Astrocyte (in vitro differentiated cells and primary cell): ENCODE data around the gene ZNF155. TPM values are rescaled to one million over a fixed set of nuclear protein-coding genes. Genes with fewer than 3 reads are reported as not detected.

Experiments used
- DNase-seq: peaks from one replicate; pipeline ENCODE4 v3.0.0-alpha.2; 2010; ENCODE audit warnings: low read depth
- FAIRE-seq: peaks from 2 replicates; lab custom pipeline; 2011; peaks lifted over from hg19 to GRCh38; lab: Jason Lieb, UNC
- H2AFZ ChIP-seq: 2 replicates; pipeline ENCODE4 v1.6.0; 2012; ENCODE audit warnings: low read depth, low read length, inconsistent platforms
- H3K27ac ChIP-seq: 2 replicates; pipeline ENCODE4 v1.5.1; 2011; ENCODE audit warnings: low read depth, low read length, inconsistent platforms
- H3K27me3 ChIP-seq: 2 replicates; pipeline ENCODE4 v1.6.0; 2011; ENCODE audit warnings: low read length, inconsistent platforms; ENCODE audit not compliant: insufficient read depth
- H3K36me3 ChIP-seq: 2 replicates; pipeline ENCODE4 v1.5.1; 2011; ENCODE audit warnings: low read length, inconsistent platforms; ENCODE audit not compliant: insufficient read depth
- H3K4me1 ChIP-seq: 2 replicates; pipeline ENCODE4 v1.5.1; 2011; ENCODE audit warnings: low read length, inconsistent platforms; ENCODE audit not compliant: insufficient read depth
- H3K4me2 ChIP-seq: 2 replicates; pipeline ENCODE4 v1.6.0; 2012; ENCODE audit warnings: low read length, inconsistent platforms
- H3K4me3 ChIP-seq: 2 replicates; pipeline ENCODE4 v1.5.1; 2011; ENCODE audit warnings: low read depth, mild to moderate bottlenecking, low read length, inconsistent platforms; ENCODE audit not compliant: insufficient read depth
- H3K79me2 ChIP-seq: 2 replicates; pipeline ENCODE4 v1.6.0; 2012; ENCODE audit warnings: mild to moderate bottlenecking, low read length, inconsistent platforms; ENCODE audit not compliant: insufficient read depth
- H3K9ac ChIP-seq: 2 replicates; pipeline ENCODE4 v1.6.0; 2012; ENCODE audit warnings: mild to moderate bottlenecking, low read length, inconsistent platforms
- H3K9me3 ChIP-seq: 2 replicates; pipeline ENCODE4 v1.5.1; 2012; ENCODE audit warnings: low read depth, mild to moderate bottlenecking, low read length, inconsistent platforms; ENCODE audit not compliant: insufficient read depth
- H4K20me1 ChIP-seq: 2 replicates; pipeline ENCODE4 v1.6.0; 2012; ENCODE audit warnings: low read length, inconsistent platforms; ENCODE audit not compliant: insufficient read depth
- H3K27ac Mint-ChIP-seq: one replicate; pipeline ENCODE4 v1.8.0; 2021; ENCODE audit warnings: mild to moderate bottlenecking, mixed read lengths; ENCODE audit not compliant: unreplicated experiment
- H3K27me3 Mint-ChIP-seq: one replicate; pipeline ENCODE4 v1.8.0; 2021; ENCODE audit warnings: low read depth, mixed read lengths; ENCODE audit not compliant: unreplicated experiment
- H3K36me3 Mint-ChIP-seq: one replicate; pipeline ENCODE4 v1.8.0; 2021; ENCODE audit warnings: low read depth, mixed read lengths; ENCODE audit not compliant: unreplicated experiment
- H3K4me1 Mint-ChIP-seq: one replicate; pipeline ENCODE4 v1.8.0; 2021; ENCODE audit warnings: low read depth, mixed read lengths; ENCODE audit not compliant: unreplicated experiment
- H3K4me3 Mint-ChIP-seq: one replicate; pipeline ENCODE4 v1.8.0; 2021; ENCODE audit warnings: mild to moderate bottlenecking, moderate library complexity, mixed read lengths; ENCODE audit not compliant: unreplicated experiment
- H3K9me3 Mint-ChIP-seq: one replicate; pipeline ENCODE4 v1.8.0; 2021; ENCODE audit warnings: mild to moderate bottlenecking, mixed read lengths; ENCODE audit not compliant: unreplicated experiment
- CTCF ChIP-seq: IDR thresholded peaks from 2 replicates; pipeline ENCODE4 v1.5.1; 2011; ENCODE audit warnings: low read depth, mild to moderate bottlenecking, inconsistent platforms, low read length, moderate library complexity; ENCODE audit not compliant: insufficient read depth
- EZH2 ChIP-seq: IDR thresholded peaks from 2 replicates; pipeline ENCODE4 v1.6.1; 2012; ENCODE audit warnings: mild to moderate bottlenecking, low read length, inconsistent platforms; ENCODE audit not compliant: insufficient read depth
- total RNA-seq: library from RNA; stranded (reverse); gene quantifications from 2 replicates; pipeline ENCODE4 v1.2.1, GENCODE V29; 2021

Gene ZNF155
- total RNA-seq, 1 donor from 2014 or later = 6.2 TPM

- Mint-ChIP-seq H3K4me1 (no peaks in the 10 kb centered on the region), H3K27ac (no peak overlapping the region), H3K36me3 (peaks cover 56% of the 10 kb centered on the region), H3K27me3 (no peaks in the 10 kb centered on the region), H3K4me3 (no peak overlapping the region), H3K9me3 (peaks cover 45% of the 10 kb centered on the region)
- H3K4me1 ChIP-seq = no peaks in the 10 kb centered on the region
- H3K4me3 ChIP-seq = no peak overlapping the region
- no peak overlapping the region for H3K27ac ChIP-seq
- H4K20me1 ChIP-seq = no peaks in the 10 kb centered on the region
- DNase-seq = no peak
- TF ChIP-seq CTCF = no peak
- TF ChIP-seq EZH2 = no peak
- peaks cover 44% of the 10 kb centered on the region for H3K9me3 ChIP-seq
- peaks cover 49% of the 10 kb centered on the region for H3K36me3 ChIP-seq
- H3K9ac ChIP-seq = no peak overlapping the region
- no peaks in the 10 kb centered on the region for H3K27me3 ChIP-seq
- no peak overlapping the region for H2AFZ ChIP-seq
- no peak for FAIRE-seq
- H3K4me2 ChIP-seq = no peak overlapping the region
- H3K79me2 ChIP-seq = no peaks in the 10 kb centered on the region
Observed at GRCh38 chr19:44032001-44032610, 48.1 kb downstream of the ZNF155 start.

DNA sequence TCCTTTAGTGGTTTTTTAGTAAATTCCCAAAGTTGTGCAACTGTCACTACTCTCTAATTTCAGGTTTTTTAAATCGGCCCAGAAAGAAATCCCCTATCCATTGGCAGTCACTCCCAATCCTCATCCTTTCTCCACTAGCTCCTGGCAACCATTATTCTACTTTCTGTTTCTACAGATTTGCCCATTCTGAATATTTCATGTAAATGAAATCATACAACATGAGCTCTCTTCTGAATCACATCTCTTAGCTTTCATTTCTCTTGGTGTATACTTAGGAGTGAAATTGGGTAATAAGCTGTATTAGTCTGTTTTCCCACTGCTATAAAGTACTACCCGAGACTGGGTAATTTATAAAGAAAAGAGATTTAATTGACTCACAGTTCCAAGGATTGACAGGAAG lies 58.2 kb downstream of the ZNF155 start:
- Histone ChIP-seq H4K20me1 (no peaks in the 10 kb centered on the region), H3K4me2 (no peak overlapping the region), H3K27ac (no peak overlapping the region), H3K36me3 (no peaks in the 10 kb centered on the region), H3K4me1 (no peaks in the 10 kb centered on the region), H3K27me3 (peaks cover 3% of the 10 kb centered on the region), H3K4me3 (no peak overlapping the region), H3K9me3 (no peaks in the 10 kb centered on the region), H3K79me2 (no peaks in the 10 kb centered on the region), H2AFZ (no peak overlapping the region), H3K9ac (no peak overlapping the region)
- H3K27ac Mint-ChIP-seq = no peak overlapping the region
- peaks cover 5% of the 10 kb centered on the region for H3K9me3 Mint-ChIP-seq
- DNase-seq = no peak
- FAIRE-seq = no peak
- H3K4me1 Mint-ChIP-seq = no peaks in the 10 kb centered on the region
- TF ChIP-seq EZH2 = no peak
- no peak for TF ChIP-seq CTCF
- H3K4me3 Mint-ChIP-seq = no peak overlapping the region
- peaks cover 12% of the 10 kb centered on the region for H3K27me3 Mint-ChIP-seq
- no peaks in the 10 kb centered on the region for H3K36me3 Mint-ChIP-seq

Other genes with a start within 250 kb of the ZNF155 start
- gene SMG9, start 229.2 kb upstream of the ZNF155 start, total RNA-seq = 35.0 and 37.0 TPM in 2 replicates
- 2.6 and 3.6 TPM in 2 replicates for gene KCNN4, start 203.2 kb upstream of the ZNF155 start, total RNA-seq
- not detected in 2 replicates for gene LYPD5, start 181.7 kb upstream of the ZNF155 start, total RNA-seq
- 10.1 and 11.9 TPM in 2 replicates for gene ZNF283, start 156.9 kb upstream of the ZNF155 start, total RNA-seq
- gene ZNF404, start 100.2 kb upstream of the ZNF155 start, total RNA-seq = 6.4 and 6.6 TPM in 2 replicates
- 13.8 and 15.8 TPM in 2 replicates for gene ZNF45, start 48.9 kb upstream of the ZNF155 start, total RNA-seq
- gene ZNF221, start 33.0 kb upstream of the ZNF155 start, total RNA-seq = 6.0 and 6.6 TPM in 2 replicates
- gene ZNF230, start 18.8 kb downstream of the ZNF155 start, total RNA-seq = 2.1 and 2.7 TPM in 2 replicates
- 4.0 and 5.5 TPM in 2 replicates for gene ZNF222, start 41.2 kb downstream of the ZNF155 start, total RNA-seq
- 3.5 and 4.1 TPM in 2 replicates for gene ZNF223, start 67.8 kb downstream of the ZNF155 start, total RNA-seq
- gene ZNF284, start 88.0 kb downstream of the ZNF155 start, total RNA-seq = 3.6 and 3.7 TPM in 2 replicates
- 24.6 and 25.2 TPM in 2 replicates for gene ZNF224, start 110.2 kb downstream of the ZNF155 start, total RNA-seq
- 4.5 and 4.7 TPM in 2 replicates for gene ZNF225, start 129.2 kb downstream of the ZNF155 start, total RNA-seq
- gene ZNF234, start 157.4 kb downstream of the ZNF155 start, total RNA-seq = 9.0 and 11.6 TPM in 2 replicates
- gene ZNF226, start 180.9 kb downstream of the ZNF155 start, total RNA-seq = 24.4 and 27.6 TPM in 2 replicates
- gene ZNF227, start 228.3 kb downstream of the ZNF155 start, total RNA-seq = 10.7 and 18.2 TPM in 2 replicates